Stimulated activated CD4-positive, alpha-beta T cell treated with anti-CD3 and anti-CD28 coated beads, Interleukin-1b, Interleukin-23, amount 100 ng/mL, for 1 hour (primary cell): ENCODE measurements around the gene KCNC1.

ENCODE experiments used
- DNase-seq, 2 donors: peaks; one replicate each; pipeline ENCODE4 v3.0.0-alpha.2; 2020; ENCODE audit warnings: low read depth in 2 of 2

KCNC1 gene

DNA sequence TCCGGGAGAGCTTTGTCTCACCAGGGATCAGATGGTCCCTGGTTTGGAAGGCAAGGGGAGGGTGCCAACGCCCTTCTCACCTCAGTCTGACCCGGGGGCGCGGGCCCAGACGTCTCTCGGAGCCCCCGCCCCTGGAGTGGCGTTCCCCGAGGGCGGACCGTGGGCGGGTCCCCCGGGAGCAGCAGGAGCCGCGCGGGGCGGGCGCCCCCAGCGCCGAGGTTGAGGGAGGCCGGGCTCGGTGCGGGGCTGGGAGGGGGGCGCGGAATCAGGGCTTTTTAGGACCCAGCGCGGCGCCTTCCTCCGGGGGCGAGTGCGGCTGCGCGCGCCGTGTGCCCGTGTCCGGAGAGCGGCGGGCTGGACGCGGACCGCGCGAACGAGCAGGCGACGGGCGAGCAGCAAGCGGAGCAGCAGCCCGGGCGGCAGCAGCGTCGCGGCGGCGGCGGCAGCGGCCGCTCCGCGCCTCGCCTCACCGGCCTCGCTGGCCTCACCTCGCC lies at the start of gene KCNC1:
Gene KCNC1, plus strand, starts transcription at position 364 of the 494 bp plus-strand sequence. CDS start 1,222 bp downstream, outside the sequence.
- no peak for DNase-seq

DNA sequence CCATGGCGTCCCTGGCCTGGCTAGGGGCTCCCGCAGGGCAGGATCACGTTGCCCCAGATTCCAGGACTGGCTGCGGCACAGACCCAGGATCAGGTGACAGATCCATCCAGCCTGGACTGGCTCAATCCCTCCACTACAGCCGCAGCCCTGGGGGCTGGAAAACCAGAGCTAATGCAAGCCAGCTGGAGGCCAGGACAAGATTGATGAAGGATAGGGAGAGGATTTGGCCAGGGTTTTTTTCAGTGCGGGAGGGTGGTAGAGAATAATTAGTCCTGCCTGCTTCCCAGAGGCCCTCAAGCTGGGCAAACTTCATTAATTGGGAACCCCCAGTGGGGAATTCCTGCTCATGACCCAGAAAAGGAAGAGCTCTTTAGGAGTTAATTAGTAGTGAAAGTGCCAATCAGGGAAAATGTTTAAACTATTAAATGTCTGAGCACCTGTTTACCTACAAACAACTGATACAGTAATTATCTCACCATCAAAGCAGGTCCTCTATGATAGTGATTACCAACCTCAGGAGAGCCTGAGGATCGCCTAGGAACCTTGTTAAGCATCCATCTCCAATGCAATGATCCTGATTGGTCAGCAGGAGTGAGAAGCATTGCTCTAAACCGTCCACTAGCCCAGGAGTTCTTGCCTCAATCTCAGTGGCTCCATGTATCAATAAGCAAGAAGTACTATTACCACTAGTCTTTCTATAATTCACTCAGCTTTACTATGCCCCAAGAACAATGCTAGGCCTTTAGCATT lies 48.2 kb upstream of the KCNC1 start:
- DNase-seq, result no peak

DNA sequence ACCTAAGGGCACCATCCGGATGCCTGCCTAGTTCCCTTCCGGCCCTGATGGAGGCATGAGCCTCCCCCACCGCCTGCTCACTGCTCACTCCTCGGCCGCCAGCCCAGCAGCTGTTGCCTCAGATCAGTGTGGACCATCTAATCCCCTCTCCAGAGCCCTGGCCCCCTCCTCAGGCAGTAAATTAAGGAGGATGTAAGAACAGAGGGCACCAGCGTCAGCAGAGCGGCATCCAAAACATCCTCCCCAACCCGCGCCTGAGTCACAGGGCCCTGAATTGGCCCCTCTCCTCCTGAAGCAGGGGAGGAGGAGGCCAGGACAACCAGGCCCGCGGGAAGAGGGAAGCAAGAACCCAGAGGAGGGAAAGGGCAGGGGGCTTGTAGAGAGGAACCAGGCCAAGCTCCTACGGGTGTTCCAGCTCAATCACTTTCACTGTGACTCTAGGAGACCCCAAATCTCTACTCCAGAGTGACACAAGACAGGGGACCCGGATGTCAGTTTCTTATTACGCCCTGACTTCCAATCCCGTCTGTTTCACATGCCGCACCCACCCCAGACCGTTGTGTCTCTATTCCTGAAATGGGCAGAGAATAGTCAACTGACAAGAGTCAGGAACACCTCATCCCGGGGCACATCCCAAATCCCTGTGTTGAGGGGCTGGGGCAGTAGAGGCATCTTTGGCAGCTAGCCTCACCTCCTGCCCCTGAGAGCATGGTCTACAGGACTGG lies 46.5 kb upstream of the KCNC1 start:
- no peak for DNase-seq

DNA sequence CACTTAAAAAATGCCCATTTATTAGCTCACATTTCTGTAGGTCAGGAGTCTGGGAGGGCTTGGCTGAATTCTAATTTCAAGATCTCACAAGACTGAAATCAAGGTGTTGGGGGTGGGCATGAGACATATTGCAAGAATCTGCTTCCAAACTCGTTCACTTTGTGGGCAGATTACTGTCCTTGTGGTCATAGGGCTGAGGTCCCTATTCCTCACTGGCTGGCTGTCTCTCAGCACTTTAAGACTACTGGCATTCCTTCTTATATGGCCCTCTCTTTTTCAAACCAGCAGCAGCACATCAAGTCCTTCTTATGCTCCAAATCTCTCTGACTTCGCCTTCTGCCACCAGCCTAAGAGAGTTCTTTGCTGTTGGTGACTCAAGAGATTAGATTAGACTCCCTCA lies 43.0 kb upstream of the KCNC1 start:
- no peak for DNase-seq

DNA sequence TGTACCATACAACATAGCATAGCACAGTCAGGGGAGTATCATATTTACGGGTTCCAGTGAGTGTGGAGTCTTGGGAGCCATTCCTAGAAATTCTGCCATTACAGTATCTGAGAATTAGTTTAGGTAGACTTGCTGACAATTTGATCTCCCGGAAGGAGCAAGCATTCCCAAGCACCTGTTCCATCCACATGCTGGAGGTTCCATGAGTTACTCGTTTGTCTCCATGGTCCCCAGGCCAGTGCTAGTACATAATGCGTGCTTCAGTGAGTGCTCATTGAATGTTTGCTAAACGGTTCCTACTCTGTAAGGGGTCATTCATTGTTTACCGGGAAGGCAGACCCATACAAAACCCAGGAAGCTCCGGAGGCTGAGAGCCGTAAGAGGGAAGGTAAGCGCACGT lies 42.6 kb upstream of the KCNC1 start:
- DNase-seq, result no peak

DNA sequence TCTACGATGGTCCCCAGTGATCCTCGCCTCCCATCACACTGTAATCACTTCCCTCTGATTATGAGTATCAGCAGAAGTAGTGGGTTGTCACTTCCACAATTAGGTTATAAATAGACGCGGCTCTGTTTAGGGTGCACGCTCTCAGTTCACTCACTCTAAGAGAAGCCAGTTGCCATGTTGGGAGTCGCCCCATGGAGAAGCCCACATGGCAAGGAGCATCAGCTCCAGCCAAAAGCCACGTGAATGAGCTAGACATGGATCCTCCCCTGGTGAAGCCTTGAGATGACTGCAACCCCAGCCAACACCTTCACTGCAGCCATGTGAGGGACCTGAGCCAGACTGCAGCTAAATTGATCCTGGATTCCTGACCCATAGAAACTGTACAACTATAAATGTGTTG lies 41.6 kb upstream of the KCNC1 start:
- no peak for DNase-seq

DNA sequence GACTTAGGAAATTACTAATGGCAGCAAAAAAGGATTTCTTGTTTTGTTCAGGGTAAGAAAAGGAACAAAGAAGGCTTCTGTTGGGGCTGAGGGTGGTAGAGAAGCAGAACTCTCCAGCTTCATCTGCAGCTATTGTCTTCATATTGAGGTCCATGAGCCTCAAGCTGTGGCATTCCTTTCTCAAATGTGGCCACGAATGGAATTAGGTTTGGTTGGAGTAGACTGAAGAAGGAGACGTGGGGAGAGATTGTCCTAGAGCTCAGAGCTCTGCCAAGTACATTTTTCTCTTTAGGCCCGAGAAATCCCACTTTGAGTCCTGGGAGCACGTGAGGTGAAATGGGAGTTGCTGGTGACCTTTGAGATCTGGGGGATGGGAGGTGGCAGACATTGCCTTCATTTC lies 41.0 kb upstream of the KCNC1 start:
- no peak for DNase-seq

DNA sequence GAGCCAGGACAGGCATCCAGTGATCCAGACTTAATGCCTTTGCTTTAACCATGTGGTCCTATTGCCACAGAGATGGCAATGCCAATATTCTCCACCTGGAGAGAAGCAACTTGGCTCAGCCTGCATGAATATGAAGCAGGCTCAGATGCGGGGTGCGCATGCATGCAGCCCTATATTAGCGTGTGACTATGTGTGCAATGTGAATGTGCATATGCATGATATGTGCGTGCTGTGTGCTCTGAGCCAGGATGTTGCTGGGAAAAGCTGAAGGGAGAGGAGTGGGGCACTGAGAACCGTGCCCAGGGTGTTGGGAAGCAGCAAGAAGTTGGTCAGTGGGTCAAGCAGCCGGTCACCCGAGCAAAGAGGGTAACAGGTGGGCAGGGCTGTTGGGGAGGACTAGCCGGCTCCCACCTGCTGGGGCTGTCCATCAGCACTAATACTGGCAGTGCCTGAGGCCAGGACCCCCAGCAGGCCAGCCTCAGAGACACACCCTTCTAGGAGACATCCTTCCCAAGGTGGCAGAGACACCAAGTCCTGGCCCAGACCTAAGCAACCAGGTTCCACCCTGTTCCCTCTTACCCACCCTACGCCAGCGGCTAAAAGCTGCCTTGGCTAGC lies 40.0 kb upstream of the KCNC1 start:
- no peak for DNase-seq

DNA sequence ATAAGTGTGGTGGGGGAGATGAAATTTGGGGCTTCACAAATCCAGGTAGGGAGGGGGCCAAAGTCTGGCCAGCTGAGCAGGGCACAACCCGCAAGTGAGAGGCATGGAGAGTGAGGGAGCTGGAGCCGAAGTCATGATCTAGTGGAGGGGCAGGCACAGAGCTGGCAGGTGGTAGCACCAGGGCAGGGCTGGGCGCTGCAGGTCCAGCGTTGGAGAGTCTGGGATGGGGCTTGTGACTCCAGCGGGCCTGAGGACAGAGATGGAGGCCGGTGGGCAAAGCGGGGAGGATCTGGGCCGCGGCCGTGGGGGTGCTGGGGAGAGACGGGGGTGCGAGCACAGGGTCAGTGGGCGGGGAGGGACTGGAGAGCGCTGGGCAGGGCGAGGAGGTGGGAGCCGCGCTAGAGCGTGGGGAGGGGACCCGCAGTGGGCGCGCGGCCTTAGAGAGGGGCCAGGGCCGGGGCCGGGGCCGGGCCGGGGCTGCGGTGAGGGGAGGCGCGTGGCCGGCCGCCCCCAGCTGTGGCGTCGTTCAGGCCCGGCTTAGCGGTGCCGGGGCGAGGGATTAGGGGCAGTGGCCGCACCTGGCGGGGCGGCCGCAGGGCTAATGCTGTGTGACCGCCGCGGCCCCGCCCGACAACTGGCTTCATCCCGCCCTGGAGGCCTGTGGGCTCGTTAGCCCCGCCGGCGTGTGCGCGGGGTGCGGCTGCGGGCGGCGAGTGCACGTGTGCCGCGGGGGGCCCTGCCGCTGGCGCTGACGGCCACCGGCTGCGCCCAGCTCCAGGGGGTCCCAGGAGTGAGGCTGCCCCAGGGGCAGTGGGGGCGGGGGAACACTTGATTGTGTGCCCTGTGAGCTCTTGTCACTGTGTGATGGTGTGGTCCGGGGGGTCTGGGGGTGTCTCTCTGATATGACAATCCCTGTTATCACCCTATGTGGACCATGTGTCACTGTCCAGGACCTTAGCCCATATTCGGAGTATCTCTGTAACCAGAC lies 38.8 kb upstream of the KCNC1 start:
- no peak for DNase-seq

DNA sequence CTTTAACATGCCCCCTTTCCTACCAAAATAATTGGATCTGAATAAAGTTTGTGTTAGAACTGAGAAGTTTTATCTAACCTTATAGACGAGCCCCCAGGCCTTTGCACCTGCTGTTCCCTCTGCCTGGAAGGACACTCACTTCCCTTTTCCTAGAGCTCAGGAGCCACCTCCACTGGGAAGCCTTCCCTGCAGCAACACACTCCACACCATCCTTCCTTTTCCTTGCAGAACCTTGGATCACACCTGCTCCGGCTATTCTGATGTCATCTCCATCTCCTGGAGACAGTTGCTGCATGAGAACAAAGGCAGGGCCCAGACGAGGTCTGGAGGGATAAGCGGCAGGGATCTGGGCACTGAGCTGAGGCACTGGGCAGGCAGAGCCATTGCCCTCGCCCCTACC lies 37.8 kb upstream of the KCNC1 start:
- DNase-seq, result no peak

DNA sequence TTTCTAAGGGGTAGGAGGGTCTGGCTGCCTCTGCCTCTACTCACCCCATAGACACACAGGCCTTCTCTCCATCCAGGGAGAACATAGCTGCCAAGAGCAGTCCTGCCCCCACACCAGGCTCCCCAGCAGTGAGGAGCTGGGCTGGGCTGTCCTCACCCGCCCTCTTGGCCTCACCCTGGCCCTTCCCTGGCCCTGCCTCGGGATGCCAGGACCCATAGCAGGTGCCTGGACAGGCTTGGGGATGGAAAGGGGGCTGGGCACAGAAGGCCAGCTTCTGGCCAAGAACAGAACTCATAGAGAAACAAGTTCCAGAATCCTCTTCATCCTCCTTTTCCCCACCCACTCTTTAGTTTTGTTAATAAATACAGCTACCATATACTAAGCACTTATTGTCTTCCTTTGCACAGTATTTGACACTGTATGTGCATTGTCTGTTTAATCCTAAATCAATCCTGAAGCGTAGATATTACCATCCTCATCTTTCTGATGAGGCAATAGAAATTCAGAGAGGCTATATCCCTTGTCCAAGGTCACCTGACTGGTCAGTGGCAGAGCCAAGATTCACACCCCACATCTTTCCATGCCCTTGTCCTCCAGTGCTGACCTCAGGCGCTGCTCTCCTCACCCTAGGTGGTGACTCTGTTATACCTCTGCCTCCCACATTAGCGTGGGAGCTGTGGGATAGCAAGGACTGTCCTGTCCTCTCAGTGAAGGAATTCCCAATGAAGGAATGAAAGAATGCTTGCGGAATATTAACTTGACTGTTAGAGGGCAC lies 37.2 kb upstream of the KCNC1 start:
- DNase-seq, result no peak

DNA sequence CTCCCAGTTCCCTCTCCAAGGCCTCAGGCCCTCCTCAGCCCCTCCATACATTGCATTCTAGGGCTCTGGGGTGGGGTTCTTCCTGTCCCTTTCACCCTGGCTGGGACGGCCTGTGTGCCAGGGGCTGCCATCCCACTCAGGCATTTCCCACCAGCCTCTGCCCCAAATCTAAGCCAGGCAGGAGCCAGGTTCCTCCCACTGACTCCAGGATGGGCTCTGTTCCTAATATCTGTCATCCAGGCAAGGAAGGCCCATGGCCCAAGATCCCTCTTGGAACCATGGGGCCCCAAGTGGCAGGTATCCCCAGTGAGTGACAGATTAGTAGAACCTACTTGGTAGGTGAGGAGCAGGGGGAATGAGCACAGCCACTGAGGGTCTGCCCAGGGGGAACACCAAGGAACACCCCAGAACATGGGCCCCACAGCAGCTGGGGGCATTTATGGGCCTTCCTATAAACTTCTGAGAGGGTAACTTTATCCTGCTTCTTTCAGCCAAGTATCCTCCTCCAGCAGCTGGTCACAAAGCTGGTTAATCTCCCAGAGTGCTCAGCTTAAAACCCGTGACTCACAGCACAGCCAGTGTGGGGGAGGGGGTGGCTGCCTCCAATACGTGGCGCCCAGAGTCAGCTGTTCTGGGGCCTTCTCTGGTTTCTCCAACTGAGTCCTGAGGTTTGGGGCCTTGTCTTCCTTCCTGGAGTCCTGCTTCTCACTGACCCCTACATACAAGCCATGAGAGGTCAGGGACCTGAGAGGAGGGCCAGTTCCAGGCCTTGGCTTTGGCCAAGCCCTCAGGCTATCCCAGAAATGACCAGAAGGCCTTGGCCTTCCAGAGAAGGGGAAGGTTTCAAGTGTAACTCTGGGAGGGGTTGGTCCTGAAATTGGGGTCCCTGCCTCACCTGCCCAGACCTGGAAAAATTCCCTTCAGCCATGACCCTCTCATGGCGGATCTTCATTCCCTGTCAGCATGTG lies 35.1 kb upstream of the KCNC1 start:
- no peak for DNase-seq

DNA sequence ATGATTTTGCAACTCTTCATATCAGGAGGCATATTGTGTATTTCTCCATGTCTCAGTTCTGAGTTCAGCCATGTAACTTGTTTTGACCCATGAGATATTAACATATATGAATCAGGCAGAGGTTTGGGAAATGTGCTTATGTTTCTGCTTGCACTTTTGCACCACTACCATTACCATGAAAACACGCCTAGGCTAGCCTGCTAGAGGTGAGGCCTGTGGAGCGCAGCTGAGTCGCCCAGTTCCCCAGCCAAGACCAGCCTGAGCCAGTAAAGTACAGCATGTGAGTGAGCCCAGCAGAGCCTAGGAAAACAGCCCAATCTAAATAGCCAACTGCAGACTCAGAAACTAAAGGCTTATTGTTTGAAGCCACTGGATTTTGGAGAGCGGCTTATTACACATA lies 33.6 kb upstream of the KCNC1 start:
- no peak for DNase-seq

DNA sequence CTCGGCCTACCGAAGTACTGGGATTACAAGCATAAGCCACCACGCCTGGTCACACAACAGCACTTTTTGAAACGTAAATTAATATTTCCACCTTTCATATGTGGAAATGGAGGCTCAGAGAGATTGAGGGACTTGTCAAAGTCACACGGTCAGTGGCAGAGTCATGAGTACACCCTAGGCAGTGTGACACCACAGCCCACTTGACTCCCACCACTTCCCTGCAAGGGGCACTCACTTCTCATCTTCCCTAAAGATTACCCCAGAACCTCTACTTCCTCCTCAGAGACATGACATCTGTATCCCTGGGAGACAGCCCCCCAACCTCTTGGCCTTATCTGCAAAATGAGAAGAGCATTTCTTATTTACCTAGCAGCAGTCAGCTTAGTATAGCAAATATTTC lies 31.7 kb upstream of the KCNC1 start:
- DNase-seq, result no peak

DNA sequence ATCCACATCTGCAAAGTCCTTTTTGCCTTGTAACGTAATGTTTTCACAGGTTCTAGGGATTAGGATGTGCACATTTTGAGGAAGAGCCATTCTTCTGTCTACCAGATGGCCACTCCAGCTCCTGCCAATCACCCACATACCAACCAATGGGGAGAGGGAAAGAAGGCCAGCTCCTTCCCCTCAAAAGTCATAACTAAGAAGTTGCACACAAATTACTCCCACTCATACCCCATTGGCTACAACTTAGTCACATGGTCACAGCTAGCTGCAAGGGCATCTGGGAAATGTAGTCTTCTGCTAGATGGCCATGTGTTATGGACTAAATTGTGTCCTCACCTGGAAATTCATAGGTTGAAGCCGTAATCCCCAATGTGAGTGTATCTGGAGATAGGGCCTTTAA lies 30.6 kb upstream of the KCNC1 start:
- no peak for DNase-seq

DNA sequence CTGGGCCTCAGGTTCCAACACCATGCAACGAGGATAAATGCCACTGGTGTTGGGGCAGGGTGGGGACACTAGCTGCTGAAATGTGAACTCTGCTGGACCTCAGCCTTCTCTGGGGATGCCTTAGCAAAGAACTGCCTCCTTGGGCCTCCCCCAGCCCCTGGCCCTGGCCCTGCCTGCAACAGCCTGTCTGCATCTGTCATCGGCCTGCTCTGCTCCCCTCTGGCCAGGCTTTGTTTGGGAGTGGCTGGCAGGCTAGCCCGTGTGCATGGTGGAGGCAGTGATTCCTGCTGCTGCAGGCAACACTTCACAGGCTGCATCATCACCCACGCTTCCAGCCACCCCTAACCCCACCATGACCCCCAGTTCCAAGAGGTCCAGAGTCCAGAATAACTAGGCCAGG lies 26.8 kb upstream of the KCNC1 start:
- DNase-seq, result no peak

DNA sequence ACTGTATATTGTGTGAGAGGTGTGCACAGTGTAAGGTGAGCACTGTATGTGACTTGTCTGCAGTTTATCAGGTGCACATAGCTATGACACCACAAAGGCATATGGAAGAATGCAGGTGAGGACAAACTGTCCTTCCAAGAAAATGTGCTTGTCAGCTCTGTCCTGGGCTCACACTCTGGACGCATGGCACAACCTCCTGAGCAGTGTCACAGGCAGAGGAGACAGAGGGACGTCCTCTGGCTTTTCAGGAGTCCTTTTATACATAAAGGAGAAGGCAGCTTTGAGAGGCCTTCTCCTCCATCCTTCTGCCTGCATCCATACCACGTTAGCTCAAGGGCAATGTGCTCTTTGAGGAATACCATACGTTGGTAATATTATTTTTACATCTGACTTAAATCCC lies 22.7 kb upstream of the KCNC1 start:
- DNase-seq, result no peak

DNA sequence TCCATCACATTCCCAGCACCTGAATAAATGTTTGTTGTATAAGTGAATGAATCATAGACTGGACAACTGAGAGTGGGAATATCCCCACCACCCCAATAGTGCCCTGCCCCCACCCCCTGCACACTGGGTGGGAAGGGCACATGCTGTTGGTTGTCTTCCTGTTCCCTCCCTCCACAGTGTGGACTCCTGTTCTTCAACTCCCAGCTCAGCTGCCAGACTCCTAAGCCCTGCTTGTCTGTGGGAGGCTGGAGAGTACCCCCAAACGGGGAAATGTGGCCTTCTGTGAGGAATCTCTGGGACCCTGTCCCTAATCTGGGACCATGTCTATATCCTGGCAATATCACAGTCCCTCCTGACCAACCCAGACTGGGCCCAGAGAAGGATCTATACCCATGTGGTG lies 20.7 kb upstream of the KCNC1 start:
- no peak for DNase-seq

DNA sequence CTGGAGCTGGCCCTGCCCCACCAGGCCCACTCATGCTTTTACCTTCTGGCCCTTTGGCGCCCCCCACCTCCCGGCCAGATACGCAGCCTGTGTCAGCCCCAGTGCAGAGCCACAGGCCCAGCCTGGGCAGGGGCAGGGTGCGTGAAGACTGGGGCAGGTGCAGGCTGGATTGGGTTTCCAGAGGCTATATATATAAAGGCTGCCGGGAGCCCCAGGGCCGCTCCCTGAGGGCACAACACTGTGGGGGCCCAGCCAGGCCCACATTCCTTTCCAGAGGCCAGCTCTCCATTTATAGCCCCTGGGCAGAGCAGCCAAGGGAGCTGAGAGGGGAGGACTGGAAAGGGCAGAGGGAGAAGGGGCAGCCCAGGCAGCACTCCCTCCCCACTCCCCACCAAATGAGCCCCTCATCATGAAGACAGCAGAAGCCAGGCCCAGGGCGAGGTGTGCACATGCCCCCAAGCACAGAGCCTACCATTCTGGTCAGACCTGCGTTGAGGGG lies 20.2 kb upstream of the KCNC1 start:
- no peak for DNase-seq

DNA sequence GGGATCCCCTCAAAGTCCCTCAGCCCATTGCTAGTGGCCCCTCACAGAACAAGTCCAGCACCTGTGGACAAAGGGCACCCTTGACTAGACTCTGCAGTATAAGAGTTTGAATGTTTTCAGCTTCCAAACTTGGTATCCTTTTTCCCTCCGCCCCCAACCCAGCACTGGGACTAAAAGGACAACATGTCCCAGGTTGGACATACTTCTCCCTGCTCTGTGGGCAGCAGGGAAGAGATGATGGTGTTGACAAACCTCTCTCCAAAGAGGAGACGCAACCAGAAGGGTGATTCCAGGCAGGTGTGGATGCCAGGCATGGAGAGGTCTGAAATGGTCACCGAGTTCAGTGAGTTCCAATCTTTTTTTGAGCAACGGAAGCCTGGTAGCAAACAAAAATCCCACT lies 19.7 kb upstream of the KCNC1 start:
- DNase-seq, result no peak
